Body of pancreas (tissue), 4 donors: ENCODE results near the gene HERC3. TPM values are rescaled to one million over a fixed set of nuclear protein-coding genes. Genes with fewer than 3 reads are reported as not detected.

Experiments used
- ATAC-seq: fragments of 150-250 bp; one replicate; pipeline ENCODE4 v1.9.1; 2016
- DNase-seq, 4 donors: peaks; one replicate each; pipeline ENCODE4 v3.0.0-alpha.2; 2019
- H3K27ac ChIP-seq, 4 donors: fragments of 200-600 bp; sonication (generic); 1 replicate in 3 of 4; 2 replicates in 1 of 4; pipeline versions ENCODE4 v1.5.1 to v1.6.1; 2016 to 2019; ENCODE audit warnings: mild to moderate bottlenecking in 1 of 4, mixed read lengths in 1 of 4, moderate library complexity in 1 of 4
- H3K27me3 ChIP-seq, 2 donors: fragments of 200-600 bp; sonication (generic); one replicate each; pipeline ENCODE4 v1.6.0; 2016; ENCODE audit warnings: mild to moderate bottlenecking in 1 of 2
- H3K36me3 ChIP-seq, 2 donors: fragments of 200-600 bp; sonication (generic); replicated peaks in 1 of 2; 2 replicates each; pipeline ENCODE4 v1.5.1; 2016; ENCODE audit warnings: low read depth in 2 of 2; ENCODE audit not compliant: insufficient read depth in 1 of 2
- H3K4me1 ChIP-seq: fragments of 200-600 bp; sonication (generic); one replicate; pipeline ENCODE4 v1.6.0; 2016
- H3K4me3 ChIP-seq, 2 donors: fragments of 200-600 bp; sonication (generic); 1 replicate in 1 of 2; 2 replicates in 1 of 2; pipeline ENCODE4 v1.5.1; 2016 to 2019
- H3K9me3 ChIP-seq, 3 donors: fragments of 200-600 bp; sonication (generic); 1 replicate in 2 of 3; 2 replicates in 1 of 3; pipeline ENCODE4 v1.5.1; 2016
- CTCF ChIP-seq, 7 experiments: fragments of 450-650 bp in 4 of 7; fragments of 200-600 bp in 3 of 7; sonication (generic) in 3 of 7; IDR thresholded peaks; one replicate each; pipeline ENCODE4 v1.5.1; 2016 to 2019; ENCODE audit warnings: antibody characterized with exemption in 7 of 7
- POLR2A ChIP-seq, 3 donors: fragments of 450-650 bp; IDR thresholded peaks; one replicate each; pipeline ENCODE4 v1.6.1; 2016; ENCODE audit warnings: antibody characterized with exemption in 3 of 3, mild to moderate bottlenecking in 2 of 3
- WGBS, 2 donors: methylation state at CpG; one replicate each; pipeline ENCODE4 v1.1.5; 2017; 5-methylcytosine and 5-hydroxymethylcytosine counted together
- intact Hi-C: fragments of 100-400 bp; cut with DNase I; formaldehyde crosslinking; loops from one replicate; pipeline ENCODE4 v1.15.1; 2023
- total RNA-seq, 2 donors: library from RNA; depleted of rRNA; stranded (reverse); fragments of >200 nt; gene quantifications; one replicate each; pipeline ENCODE4 v1.1.0, GENCODE V29; 2016

The HERC3 gene
- total RNA-seq, 2 donors from 2014 or later: 10.9 to 19.5 TPM

- H3K4me3 ChIP-seq: no peak overlapping the region
- no peaks in the 10 kb centered on the region for H3K36me3 ChIP-seq
- intact Hi-C loops: no loop called here
- WGBS, 2 donors: 38 to 57% methylated on average over 2 of the region's 2 CpGs
- no peaks in the 10 kb centered on the region for H3K4me1 ChIP-seq
- TF ChIP-seq POLR2A (IDR thresholded peaks at IDR 0.05) (no peak), CTCF (IDR thresholded peaks at IDR 0.05) (no peak)
- no peaks in the 10 kb centered on the region for H3K9me3 ChIP-seq
- no peaks in the 10 kb centered on the region for H3K27me3 ChIP-seq
- H3K27ac ChIP-seq: no peak overlapping the region
- ATAC-seq (no peak), DNase-seq (no peak)
Measured at GRCh38 chr4:88573276-88573980, 18.9 kb upstream of the HERC3 start.

GRCh38 chr4:88573995-88574394, 18.3 kb upstream of the HERC3 start:
- no peaks in the 10 kb centered on the region for H3K4me1 ChIP-seq
- 73 to 84% methylated on average over 2 of the region's 2 CpGs for WGBS, 2 donors
- intact Hi-C loops: no loop called here
- TF ChIP-seq POLR2A (IDR thresholded peaks at IDR 0.05): no peak
- no peak for TF ChIP-seq CTCF (IDR thresholded peaks at IDR 0.05)
- no peak overlapping the region for H3K4me3 ChIP-seq
- DNase-seq: no peak
- no peaks in the 10 kb centered on the region for H3K9me3 ChIP-seq
- H3K36me3 ChIP-seq: no peaks in the 10 kb centered on the region
- no peaks in the 10 kb centered on the region for H3K27me3 ChIP-seq
- no peak for ATAC-seq
- H3K27ac ChIP-seq: no peak overlapping the region

- WGBS, 2 donors: 58 to 59% methylated on average over 1 of the region's 1 CpG
- ATAC-seq: no peak
- no peaks in the 10 kb centered on the region for H3K4me1 ChIP-seq
- intact Hi-C loops: no loop called here
- no peak for DNase-seq
- H3K4me3 ChIP-seq: no peak overlapping the region
- H3K36me3 ChIP-seq: no peaks in the 10 kb centered on the region
- no peak for TF ChIP-seq POLR2A (IDR thresholded peaks at IDR 0.05)
- no peak for TF ChIP-seq CTCF (IDR thresholded peaks at IDR 0.05)
- no peaks in the 10 kb centered on the region for H3K27me3 ChIP-seq
- H3K27ac ChIP-seq: no peak overlapping the region
- H3K9me3 ChIP-seq: no peaks in the 10 kb centered on the region
Measured at GRCh38 chr4:88575186-88575585, 17.1 kb upstream of the HERC3 start.

DNA sequence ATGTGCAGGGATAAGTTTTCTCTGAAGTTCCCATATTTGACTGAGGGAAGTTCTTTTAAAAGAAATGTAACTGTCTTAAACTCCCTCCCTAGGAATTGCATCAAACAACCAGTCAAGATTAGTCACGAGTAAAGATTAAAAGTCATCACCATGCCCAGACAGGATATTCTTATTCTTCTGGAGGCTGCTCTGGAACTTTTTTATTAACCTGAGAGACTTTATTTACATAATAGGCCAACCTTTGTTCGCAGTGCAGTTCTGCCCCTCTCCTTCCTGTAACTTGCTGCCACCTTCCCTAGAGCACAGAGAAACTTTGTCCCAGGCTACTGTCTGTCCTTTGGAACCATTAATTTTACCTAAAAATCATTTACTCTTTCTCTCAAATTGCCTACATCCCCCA, 9.8 kb upstream of the HERC3 start:
- no peak overlapping the region for H3K27ac ChIP-seq
- ATAC-seq (no peak), DNase-seq (no peak)
- intact Hi-C loops: no loop called here
- H3K36me3 ChIP-seq: no peaks in the 10 kb centered on the region
- H3K27me3 ChIP-seq: no peaks in the 10 kb centered on the region
- no peaks in the 10 kb centered on the region for H3K9me3 ChIP-seq
- no peaks in the 10 kb centered on the region for H3K4me1 ChIP-seq
- TF ChIP-seq CTCF (IDR thresholded peaks at IDR 0.05): no peak
- no peak for TF ChIP-seq POLR2A (IDR thresholded peaks at IDR 0.05)
- no peak overlapping the region for H3K4me3 ChIP-seq
- 59 to 70% methylated on average over 2 of the region's 2 CpGs for WGBS, 2 donors
